ENCODE results near the gene KIF1A.

KIF1A gene

DNA sequence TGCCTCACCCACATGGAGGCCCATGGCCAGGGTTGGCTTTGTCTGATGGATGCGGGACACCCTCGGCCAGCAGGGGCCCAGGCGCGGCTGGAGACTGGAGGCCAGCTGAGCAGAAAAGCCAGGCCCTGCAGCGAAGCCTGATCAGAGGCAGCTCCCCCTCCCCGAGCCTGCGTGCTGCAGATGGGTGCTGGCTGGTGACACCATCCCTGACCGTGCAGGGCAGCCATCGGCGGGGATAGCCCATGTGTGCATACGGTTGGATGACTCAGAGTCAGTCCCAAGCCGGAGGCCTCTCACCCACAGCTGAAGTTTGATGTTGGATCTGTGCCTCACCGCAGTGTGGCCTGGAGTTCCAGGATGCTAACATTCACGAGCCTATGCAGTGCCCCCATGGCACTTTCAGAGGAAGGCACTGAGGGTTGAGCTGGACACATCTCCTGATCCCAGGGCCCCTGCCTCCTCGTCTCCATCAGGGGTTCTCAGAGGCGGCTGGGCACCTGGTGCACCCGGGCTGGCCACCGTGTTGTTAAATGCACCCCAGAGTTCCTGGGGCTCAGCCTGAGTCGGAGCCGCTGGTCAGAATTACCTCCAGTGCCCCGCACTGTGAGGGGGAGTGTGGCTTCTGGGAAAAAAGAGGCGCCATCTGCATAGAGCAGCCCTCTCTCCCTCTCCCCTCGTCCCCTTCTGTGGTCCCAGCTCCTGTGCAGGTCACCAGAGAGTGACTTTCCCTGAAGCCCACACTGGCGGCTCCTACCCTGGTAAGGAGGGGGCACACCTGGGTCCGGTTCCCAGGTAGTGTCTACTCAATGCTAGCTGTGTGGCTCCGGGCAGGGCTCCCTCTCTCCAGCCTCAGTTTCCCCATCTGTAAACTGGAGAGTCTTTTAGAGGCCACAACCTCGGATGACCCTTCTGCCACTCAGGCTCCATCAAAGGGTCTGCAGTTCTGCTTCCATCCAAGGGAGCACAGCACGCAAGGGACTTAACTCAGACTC is 19.4 kb upstream of the KIF1A start:
- no peak overlapping the region for H3K9ac ChIP-seq (ENCODE audit: low read length)
- no peaks in the 10 kb centered on the region for H3K9me3 ChIP-seq (ENCODE audit: control insufficient read depth, low read length)
- H3K27me3 ChIP-seq (ENCODE audit: control insufficient read depth, insufficient read depth, low read length) = peaks cover 15% of the 10 kb centered on the region
- no peak overlapping the region for H3K4me3 ChIP-seq (ENCODE audit: low read length)
- H3K4me1 ChIP-seq (ENCODE audit: control insufficient read depth, insufficient read depth, low read length) = no peaks in the 10 kb centered on the region
- no peaks in the 10 kb centered on the region for H3K36me3 ChIP-seq (ENCODE audit: control insufficient read depth, insufficient read depth, low read length)

DNA sequence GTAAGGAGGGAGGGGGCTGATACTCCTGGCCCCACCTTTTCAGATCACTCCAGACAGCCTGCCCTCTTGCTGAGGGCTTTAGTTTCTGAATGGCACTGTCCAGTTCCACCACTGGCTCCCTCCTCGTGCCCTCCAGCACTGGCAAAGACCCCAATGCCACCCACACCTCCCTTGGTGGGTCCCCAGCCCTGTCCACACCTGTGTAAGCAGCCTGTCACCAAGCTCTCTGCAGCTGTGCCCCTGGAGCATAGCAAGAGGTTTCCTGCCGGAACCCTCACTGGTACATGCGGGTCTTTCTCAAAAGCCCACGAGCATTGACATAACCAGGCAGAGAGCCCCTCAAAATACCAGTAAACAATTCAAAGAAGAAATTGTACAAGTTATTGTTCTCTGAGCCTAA is 17.6 kb upstream of the KIF1A start:
- Histone ChIP-seq H3K27me3 (ENCODE audit: control insufficient read depth, insufficient read depth, low read length) (peaks cover 15% of the 10 kb centered on the region), H3K4me1 (ENCODE audit: control insufficient read depth, insufficient read depth, low read length) (peaks cover under 1% of the 10 kb centered on the region), H3K9me3 (ENCODE audit: control insufficient read depth, low read length) (no peaks in the 10 kb centered on the region), H3K4me3 (ENCODE audit: low read length) (no peak overlapping the region), H3K9ac (ENCODE audit: low read length) (no peak overlapping the region), H3K36me3 (ENCODE audit: control insufficient read depth, insufficient read depth, low read length) (no peaks in the 10 kb centered on the region)

DNA sequence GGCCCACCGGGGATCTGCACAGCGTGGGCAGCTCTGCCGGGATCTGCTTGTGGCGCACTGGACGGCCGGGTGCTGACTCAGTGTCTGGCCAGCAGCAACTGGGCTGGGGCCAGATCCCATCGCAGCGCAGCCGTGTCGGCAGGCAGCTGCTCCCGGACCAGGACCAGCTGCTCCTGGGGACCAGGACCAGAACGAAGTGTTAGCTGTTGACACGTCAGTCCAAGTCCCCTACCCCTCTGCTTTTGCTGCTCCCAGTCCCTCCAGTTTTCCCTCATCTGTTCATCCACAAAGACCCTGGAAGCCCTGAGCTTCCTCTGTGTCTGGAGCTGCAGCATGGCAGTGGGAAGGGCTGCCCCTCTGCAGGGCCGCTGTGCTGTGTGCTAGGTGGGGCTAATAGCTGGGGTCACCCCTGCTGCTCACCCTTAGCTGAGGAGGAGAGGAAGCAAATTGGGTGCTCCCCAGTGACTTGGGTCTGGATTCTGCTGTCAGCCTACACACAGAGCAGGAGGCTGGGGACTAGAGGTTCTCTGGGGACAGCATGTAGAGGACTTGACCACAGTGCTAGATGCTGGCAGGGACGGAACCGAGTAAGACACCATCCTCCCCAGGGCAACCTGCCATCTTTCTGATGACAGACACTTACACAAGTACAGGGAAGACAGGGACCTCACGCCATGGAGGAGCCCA is 16.9 kb upstream of the KIF1A start:
- Histone ChIP-seq H3K27me3 (ENCODE audit: control insufficient read depth, insufficient read depth, low read length) (peaks cover 15% of the 10 kb centered on the region), H3K9ac (ENCODE audit: low read length) (no peak overlapping the region), H3K4me3 (ENCODE audit: low read length) (no peak overlapping the region), H3K9me3 (ENCODE audit: control insufficient read depth, low read length) (no peaks in the 10 kb centered on the region), H3K4me1 (ENCODE audit: control insufficient read depth, insufficient read depth, low read length) (peaks cover 4% of the 10 kb centered on the region), H3K36me3 (ENCODE audit: control insufficient read depth, insufficient read depth, low read length) (no peaks in the 10 kb centered on the region)

DNA sequence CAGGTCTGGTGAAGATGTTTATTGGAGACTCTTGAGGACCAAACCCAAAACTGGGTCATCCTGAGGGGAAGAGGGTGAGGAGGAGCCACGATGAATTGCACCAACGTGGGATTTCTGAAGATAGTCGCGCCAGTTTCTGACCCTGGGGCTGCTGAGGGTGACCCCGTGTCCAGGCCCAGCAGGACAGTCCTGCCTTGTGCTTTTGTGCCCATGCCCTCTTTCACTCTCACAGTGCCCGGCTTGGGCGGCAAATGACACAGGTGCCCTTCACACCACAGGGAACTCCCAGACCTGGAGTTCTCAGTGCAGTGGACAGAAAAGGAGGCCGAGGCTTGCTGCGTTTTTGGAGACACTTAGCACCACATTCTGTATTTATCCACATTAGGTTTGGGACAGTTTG is 15.5 kb upstream of the KIF1A start:
- Histone ChIP-seq H3K9ac (ENCODE audit: low read length) (no peak overlapping the region), H3K4me1 (ENCODE audit: control insufficient read depth, insufficient read depth, low read length) (peaks cover 9% of the 10 kb centered on the region), H3K27me3 (ENCODE audit: control insufficient read depth, insufficient read depth, low read length) (peaks cover 13% of the 10 kb centered on the region), H3K4me3 (ENCODE audit: low read length) (no peak overlapping the region), H3K9me3 (ENCODE audit: control insufficient read depth, low read length) (no peaks in the 10 kb centered on the region), H3K36me3 (ENCODE audit: control insufficient read depth, insufficient read depth, low read length) (no peaks in the 10 kb centered on the region)

DNA sequence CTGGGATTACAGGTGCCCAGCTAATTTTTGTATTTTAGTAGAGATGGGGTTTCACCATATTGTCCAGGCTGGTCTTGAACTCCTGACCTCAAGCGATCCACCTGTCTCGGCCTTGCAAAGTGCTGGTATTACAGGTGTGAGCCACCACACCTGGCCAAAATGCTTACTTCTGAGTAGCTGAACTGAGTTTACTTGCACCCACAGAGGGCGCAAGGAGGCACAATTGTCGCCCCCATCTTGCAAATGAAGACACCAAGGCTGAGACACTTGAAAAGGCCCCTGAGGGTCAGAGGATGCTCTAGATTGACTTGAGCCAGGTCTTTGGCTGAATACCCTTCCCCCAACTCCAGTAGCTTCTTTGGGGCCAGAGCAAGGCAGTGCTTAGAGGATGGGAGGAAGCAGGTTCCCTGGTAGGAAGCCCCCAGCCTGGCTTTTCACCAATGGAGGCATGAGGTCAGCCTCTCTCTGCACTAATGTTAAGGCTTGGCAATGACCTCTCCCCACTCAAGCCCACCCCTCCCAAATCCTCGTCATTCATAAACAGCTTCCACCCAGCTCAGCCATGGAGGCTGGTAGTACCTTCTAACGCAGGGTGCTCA is 14.5 kb upstream of the KIF1A start:
- H3K4me3 ChIP-seq (ENCODE audit: low read length) = no peak overlapping the region
- no peak overlapping the region for H3K9ac ChIP-seq (ENCODE audit: low read length)
- peaks cover 4% of the 10 kb centered on the region for H3K27me3 ChIP-seq (ENCODE audit: control insufficient read depth, insufficient read depth, low read length)
- no peaks in the 10 kb centered on the region for H3K36me3 ChIP-seq (ENCODE audit: control insufficient read depth, insufficient read depth, low read length)
- peaks cover 9% of the 10 kb centered on the region for H3K4me1 ChIP-seq (ENCODE audit: control insufficient read depth, insufficient read depth, low read length)
- H3K9me3 ChIP-seq (ENCODE audit: control insufficient read depth, low read length) = no peaks in the 10 kb centered on the region

DNA sequence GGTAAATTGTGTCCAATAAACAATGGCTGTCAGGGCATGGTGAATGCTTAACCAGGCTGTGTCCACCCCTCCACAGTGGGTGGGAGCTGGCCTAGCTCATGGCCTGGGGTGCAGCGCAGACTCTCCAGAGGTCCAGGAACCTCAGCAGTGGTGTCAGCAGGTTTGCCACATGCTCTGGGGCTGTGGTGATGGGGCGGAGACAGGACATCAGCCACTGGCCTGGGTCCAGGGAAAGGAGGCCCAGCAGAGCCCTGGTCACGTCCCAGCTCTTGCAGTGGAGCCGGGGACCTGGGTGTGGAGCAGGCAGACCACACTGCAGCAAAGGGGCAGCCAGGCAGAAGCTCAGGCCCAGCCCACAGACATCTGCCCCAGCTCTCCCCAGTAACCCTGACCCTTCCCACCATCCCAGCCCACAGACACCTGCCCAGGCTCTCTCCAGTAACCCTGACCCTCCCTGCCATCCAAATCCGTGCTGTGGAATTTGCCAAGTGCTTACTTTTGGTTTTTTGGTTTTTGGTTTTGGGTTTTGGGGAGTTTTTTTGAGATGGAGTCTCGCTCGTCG is 13.8 kb upstream of the KIF1A start:
- Histone ChIP-seq H3K36me3 (ENCODE audit: control insufficient read depth, insufficient read depth, low read length) (no peaks in the 10 kb centered on the region), H3K4me1 (ENCODE audit: control insufficient read depth, insufficient read depth, low read length) (peaks cover 9% of the 10 kb centered on the region), H3K9ac (ENCODE audit: low read length) (no peak overlapping the region), H3K4me3 (ENCODE audit: low read length) (no peak overlapping the region), H3K9me3 (ENCODE audit: control insufficient read depth, low read length) (no peaks in the 10 kb centered on the region), H3K27me3 (ENCODE audit: control insufficient read depth, insufficient read depth, low read length) (peaks cover 4% of the 10 kb centered on the region)

DNA sequence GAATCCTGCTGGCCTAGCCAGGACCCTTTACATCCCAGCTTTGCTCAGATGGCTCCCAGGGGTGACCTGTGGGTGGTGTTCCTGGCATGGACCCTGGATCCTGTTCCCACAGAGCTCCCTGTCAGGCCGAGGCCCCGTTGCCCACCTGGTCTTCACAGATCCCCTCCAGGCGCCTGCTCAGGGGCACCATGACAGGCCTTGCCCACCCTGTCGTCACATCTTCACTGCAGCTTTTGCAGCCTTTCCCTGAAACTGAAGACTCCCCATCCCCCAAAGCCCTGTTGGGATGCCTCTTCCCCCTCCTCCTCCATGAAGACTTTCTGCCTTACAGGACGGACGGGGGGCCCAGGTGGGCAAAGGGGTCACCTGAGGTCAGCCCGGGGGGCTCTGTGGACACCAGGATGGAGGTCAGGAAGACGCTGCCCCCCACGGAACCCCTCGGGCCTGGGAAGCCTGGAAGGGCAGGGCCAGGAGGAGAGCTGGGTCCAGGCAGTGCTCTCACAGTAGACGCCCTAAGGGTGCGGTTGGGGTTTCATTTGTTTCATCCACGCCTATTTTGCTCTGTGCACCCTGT is 13.0 kb upstream of the KIF1A start:
- Histone ChIP-seq H3K36me3 (ENCODE audit: control insufficient read depth, insufficient read depth, low read length) (no peaks in the 10 kb centered on the region), H3K9me3 (ENCODE audit: control insufficient read depth, low read length) (no peaks in the 10 kb centered on the region), H3K9ac (ENCODE audit: low read length) (no peak overlapping the region), H3K4me3 (ENCODE audit: low read length) (no peak overlapping the region), H3K27me3 (ENCODE audit: control insufficient read depth, insufficient read depth, low read length) (peaks cover 10% of the 10 kb centered on the region), H3K4me1 (ENCODE audit: control insufficient read depth, insufficient read depth, low read length) (peaks cover 9% of the 10 kb centered on the region)

DNA sequence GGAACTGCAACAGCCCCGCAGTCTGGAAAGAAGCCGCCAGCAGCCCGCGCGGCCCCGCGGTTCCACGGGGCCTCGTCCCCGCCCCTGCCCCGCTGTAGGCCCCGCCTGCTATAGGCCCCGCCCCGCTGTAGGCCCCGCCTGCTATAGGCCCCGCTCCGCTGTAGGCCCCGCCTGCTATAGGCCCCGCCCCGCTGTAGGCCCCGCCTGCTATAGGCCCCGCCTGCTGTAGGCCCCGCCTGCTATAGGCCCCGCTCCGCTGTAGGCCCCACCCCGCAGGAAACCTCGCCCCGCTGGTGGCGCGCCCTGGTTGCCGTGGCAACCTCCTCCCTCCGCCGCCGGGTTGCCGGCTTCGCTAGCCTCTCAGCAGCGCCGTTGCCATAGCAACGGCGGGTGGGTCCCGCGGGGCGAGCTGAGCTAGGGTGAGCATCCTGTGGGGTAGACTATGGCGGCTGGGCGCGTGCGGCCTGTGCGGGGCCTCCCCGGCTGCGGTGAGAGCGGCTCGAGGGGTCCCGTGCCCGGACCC is 12.2 kb upstream of the KIF1A start:
- Histone ChIP-seq H3K9me3 (ENCODE audit: control insufficient read depth, low read length) (no peaks in the 10 kb centered on the region), H3K4me1 (ENCODE audit: control insufficient read depth, insufficient read depth, low read length) (peaks cover 9% of the 10 kb centered on the region), H3K9ac (ENCODE audit: low read length) (no peak overlapping the region), H3K27me3 (ENCODE audit: control insufficient read depth, insufficient read depth, low read length) (peaks cover 14% of the 10 kb centered on the region), H3K36me3 (ENCODE audit: control insufficient read depth, insufficient read depth, low read length) (no peaks in the 10 kb centered on the region), H3K4me3 (ENCODE audit: low read length) (no peak overlapping the region)

DNA sequence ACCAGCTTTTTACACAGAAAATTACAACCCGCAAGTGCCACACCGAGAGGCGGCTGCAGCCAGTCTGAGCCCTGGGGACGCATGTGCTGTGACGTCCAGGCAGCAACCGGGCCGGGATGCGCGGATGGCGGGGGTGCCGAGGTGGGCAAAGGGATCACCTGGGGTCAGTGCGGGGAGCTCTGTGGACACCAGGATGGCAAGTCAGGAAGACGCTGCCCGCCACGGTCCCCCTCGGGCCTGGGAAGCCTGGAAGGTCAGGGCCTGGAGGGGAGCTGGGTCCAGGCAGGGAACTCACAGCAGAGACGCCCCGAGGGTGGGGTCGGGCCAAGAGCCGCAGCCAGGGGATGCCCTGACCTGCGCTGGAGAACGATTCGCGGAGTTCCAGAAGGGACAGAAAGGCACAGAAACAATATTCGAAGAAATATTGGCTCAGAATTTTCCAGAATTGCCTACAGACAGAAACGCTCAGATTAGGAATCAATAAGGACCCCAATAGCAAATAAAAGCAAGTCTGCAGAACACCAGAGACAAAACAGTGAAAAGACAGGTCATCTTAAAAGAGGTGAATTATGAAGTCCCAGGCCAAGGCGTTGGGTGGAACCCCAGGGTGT is 11.7 kb upstream of the KIF1A start:
- H3K36me3 ChIP-seq (ENCODE audit: control insufficient read depth, insufficient read depth, low read length) = no peaks in the 10 kb centered on the region
- H3K27me3 ChIP-seq (ENCODE audit: control insufficient read depth, insufficient read depth, low read length) = peaks cover 13% of the 10 kb centered on the region
- no peaks in the 10 kb centered on the region for H3K9me3 ChIP-seq (ENCODE audit: control insufficient read depth, low read length)
- H3K9ac ChIP-seq (ENCODE audit: low read length) = no peak overlapping the region
- peaks cover 9% of the 10 kb centered on the region for H3K4me1 ChIP-seq (ENCODE audit: control insufficient read depth, insufficient read depth, low read length)
- H3K4me3 ChIP-seq (ENCODE audit: low read length) = no peak overlapping the region

DNA sequence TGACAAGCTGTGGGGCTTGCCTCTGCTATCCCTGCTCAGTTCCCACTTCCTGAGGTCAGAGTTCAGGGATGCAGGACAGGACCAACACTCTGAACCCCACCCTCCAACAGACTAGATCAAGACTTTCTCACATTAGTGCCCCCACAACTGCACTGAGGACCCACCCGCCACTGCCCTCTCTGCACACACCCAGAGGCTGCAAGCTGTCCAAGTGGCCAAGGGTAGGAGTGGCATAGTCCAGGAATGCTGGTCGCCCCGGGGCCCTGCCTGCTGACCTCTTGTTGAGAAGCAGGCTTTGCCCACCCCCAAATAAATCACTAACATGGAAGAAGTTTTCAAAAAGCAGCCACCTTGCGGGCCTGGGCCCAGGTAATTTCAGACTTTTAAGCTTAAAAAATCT is 5.5 kb upstream of the KIF1A start:
- Histone ChIP-seq H3K27me3 (ENCODE audit: control insufficient read depth, insufficient read depth, low read length) (peaks cover 57% of the 10 kb centered on the region), H3K4me1 (ENCODE audit: control insufficient read depth, insufficient read depth, low read length) (no peaks in the 10 kb centered on the region), H3K9ac (ENCODE audit: low read length) (no peak overlapping the region), H3K36me3 (ENCODE audit: control insufficient read depth, insufficient read depth, low read length) (no peaks in the 10 kb centered on the region), H3K4me3 (ENCODE audit: low read length) (no peak overlapping the region), H3K9me3 (ENCODE audit: control insufficient read depth, low read length) (no peaks in the 10 kb centered on the region)
